Activated CD8-positive, alpha-beta memory T cell treated with anti-CD3 and anti-CD28 coated beads, Interleukin-2, amount 10 ng/mL, durations not matched to agents 7 days and 5 days (primary cell): ENCODE data around the gene BNIP3. TPM values are rescaled to one million over a fixed set of nuclear protein-coding genes. Genes with fewer than 3 reads are reported as not detected.

ENCODE experiments used
- ATAC-seq: fragments of 150-1000 bp; cut with Tn5 transposase; one replicate; pipeline ENCODE4 v1.10.0; 2021; ENCODE audit warnings: moderate library complexity
- CTCF ChIA-PET: fragments of 350-600 bp; sonication (Branson Sonifier 250); formaldehyde crosslinking; loops from one replicate; lab custom pipeline; 2021; ENCODE audit warnings: antibody characterized with exemption; lab: Charles Lee
- DNase-seq: peaks from one replicate; pipeline ENCODE4 v3.0.0-alpha.2; 2020
- H3K27ac Mint-ChIP-seq: one replicate; pipeline ENCODE4 v1.8.0; 2021; ENCODE audit warnings: mild to moderate bottlenecking, mixed read lengths
- H3K27me3 Mint-ChIP-seq: one replicate; pipeline ENCODE4 v1.8.0; 2021; ENCODE audit warnings: mixed read lengths
- H3K36me3 Mint-ChIP-seq: one replicate; pipeline ENCODE4 v1.8.0; 2021; ENCODE audit warnings: mild to moderate bottlenecking, mixed read lengths
- H3K4me1 Mint-ChIP-seq: one replicate; pipeline ENCODE4 v1.8.0; 2021; ENCODE audit warnings: mixed read lengths
- H3K4me3 Mint-ChIP-seq: one replicate; pipeline ENCODE4 v1.8.0; 2021; ENCODE audit warnings: mild to moderate bottlenecking, moderate library complexity, mixed read lengths
- H3K9me3 Mint-ChIP-seq: one replicate; pipeline ENCODE4 v1.8.0; 2022; ENCODE audit warnings: low read depth, mixed read lengths
- total RNA-seq, 2 experiments: library from RNA; stranded (reverse); gene quantifications; one replicate each; pipeline ENCODE4 v1.2.3, GENCODE V29; 2021

Gene BNIP3
- total RNA-seq, 2 experiments from 2014 or later, result 21.9 to 39.2 TPM

DNA sequence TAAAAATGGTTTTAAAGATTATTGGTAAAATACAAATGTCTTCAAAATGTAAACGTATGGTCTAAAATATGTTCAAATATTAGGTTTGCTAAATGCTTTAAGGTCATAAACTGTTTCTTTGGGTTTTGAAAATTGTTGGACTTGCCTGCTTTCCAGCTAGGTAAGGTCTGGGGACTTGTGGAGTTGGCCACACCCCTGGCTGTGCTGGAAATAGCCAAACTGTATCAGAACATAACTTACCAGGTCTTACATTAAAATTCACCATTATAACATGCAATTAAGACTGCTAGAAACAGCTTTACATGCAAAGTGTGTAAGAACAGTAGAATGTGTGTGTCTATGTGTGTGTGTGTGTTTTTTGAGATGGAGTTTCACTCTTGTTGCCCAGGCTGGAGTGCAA is 29.7 kb upstream of the BNIP3 start:
- CTCF ChIA-PET, result interaction anchor here (2.0 kb wide), 1 partner anchor 12 kb away, joined by 11 read pairs; no protein-coding TSS in a partner anchor
- no peak for ATAC-seq
- Mint-ChIP-seq H3K27me3 (peaks cover 30% of the 10 kb centered on the region), H3K4me1 (no peaks in the 10 kb centered on the region), H3K9me3 (no peaks in the 10 kb centered on the region), H3K36me3 (no peaks in the 10 kb centered on the region), H3K27ac (no peak overlapping the region), H3K4me3 (no peak overlapping the region)
- DNase-seq, result no peak

DNA sequence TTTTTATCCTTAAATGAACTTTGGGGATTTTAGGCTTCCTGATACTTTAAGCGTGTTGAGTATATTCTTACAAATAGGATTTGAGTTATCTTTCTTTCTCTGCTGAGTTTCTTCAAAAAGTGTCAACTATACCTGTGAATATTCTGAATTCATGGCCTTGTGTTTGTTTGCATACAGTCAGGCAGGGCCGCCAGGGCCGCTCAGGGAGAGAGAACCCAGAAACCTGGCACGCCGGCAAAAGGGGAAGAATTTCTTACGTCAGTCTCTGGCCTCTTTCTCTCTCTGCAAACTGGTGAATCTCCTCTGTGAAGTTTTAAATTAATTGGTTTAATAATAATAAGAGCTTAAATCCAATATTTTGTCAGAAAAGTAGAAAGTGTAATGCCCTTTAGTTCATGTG is 29.3 kb upstream of the BNIP3 start:
- Mint-ChIP-seq H3K27me3 (peaks cover 30% of the 10 kb centered on the region), H3K4me1 (no peaks in the 10 kb centered on the region), H3K9me3 (no peaks in the 10 kb centered on the region), H3K27ac (no peak overlapping the region), H3K4me3 (no peak overlapping the region), H3K36me3 (no peaks in the 10 kb centered on the region)
- CTCF ChIA-PET, result interaction anchor here (2.0 kb wide), 1 partner anchor 12 kb away, joined by 11 read pairs; no protein-coding TSS in a partner anchor
- no peak for DNase-seq
- no peak for ATAC-seq

DNA sequence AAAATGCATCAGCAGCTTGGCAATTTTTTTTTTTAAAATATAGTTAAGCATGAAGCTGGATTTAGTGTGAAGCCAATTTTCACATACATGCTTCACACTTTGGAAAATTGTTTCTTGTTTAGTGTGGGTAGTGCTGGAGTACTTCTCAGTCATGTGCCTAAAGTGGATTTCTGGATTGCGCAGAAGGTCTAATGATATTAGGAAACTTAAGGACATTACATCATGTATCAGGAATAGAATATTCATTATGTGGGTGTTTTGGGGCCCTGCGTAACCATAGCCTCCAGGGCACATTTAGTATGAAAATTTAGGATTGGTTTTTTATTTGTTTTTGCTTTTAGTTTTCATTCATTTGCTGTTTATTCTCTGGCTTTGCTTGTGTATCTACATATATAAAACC is 28.8 kb upstream of the BNIP3 start:
- DNase-seq, result no peak
- no peaks in the 10 kb centered on the region for H3K4me1 Mint-ChIP-seq
- H3K36me3 Mint-ChIP-seq, result no peaks in the 10 kb centered on the region
- no peak overlapping the region for H3K27ac Mint-ChIP-seq
- CTCF ChIA-PET, result interaction anchor here (2.0 kb wide), 1 partner anchor 13 kb away, joined by 11 read pairs; no protein-coding TSS in a partner anchor
- peaks cover 30% of the 10 kb centered on the region for H3K27me3 Mint-ChIP-seq
- no peaks in the 10 kb centered on the region for H3K9me3 Mint-ChIP-seq
- no peak for ATAC-seq
- no peak overlapping the region for H3K4me3 Mint-ChIP-seq

DNA sequence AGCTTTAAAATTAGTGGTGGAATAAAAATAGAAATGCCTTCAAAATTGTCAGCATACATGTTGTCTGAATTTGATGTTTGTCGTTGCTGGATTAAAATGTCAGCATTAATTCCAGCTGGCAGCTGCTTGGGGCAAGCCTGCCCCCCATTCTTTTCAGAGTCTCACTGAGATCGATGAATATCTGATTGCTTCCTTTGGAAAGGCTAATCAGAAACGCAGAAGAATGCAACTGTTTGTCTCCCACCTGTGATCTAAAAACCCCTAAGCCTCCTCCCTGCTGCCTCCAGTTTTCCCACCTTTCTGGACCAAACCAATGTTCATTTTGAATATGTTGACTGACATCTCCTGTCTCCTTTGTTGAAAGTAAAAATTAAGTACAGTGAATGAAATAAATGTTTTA is 27.9 kb upstream of the BNIP3 start:
- ATAC-seq, result no peak
- Mint-ChIP-seq H3K9me3 (no peaks in the 10 kb centered on the region), H3K36me3 (peaks cover 2% of the 10 kb centered on the region), H3K27me3 (peaks cover 30% of the 10 kb centered on the region), H3K4me3 (no peak overlapping the region), H3K4me1 (peaks cover 2% of the 10 kb centered on the region), H3K27ac (no peak overlapping the region)
- DNase-seq, result no peak
- CTCF ChIA-PET, result interaction anchor here (0.9 to 1.2 kb wide), 2 partner anchors 13 to 124 kb away, joined by 3 to 5 read pairs; no protein-coding TSS in a partner anchor

DNA sequence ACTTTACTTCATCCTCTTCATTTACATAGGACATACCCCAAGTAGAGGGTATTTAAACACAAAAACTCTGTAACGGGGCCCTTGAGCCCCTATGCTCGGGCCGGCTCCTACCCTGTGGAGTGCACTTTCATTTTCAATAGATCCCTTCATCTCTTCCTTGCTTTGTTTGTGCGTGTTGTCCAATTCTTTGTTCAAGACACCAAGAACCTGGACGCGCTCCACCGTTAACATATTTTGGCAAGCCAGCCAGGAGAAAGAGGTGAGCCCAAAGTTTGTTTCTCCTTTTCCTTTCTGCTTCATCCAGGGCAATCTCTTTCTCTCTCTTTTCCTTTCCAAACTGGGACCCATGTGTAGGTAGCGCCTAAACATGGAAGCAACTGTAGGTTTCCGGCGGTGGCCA is 26.0 kb upstream of the BNIP3 start:
- Mint-ChIP-seq H3K27me3 (peaks cover 24% of the 10 kb centered on the region), H3K36me3 (peaks cover 2% of the 10 kb centered on the region), H3K4me1 (peaks cover 2% of the 10 kb centered on the region), H3K4me3 (no peak overlapping the region), H3K27ac (no peak overlapping the region), H3K9me3 (no peaks in the 10 kb centered on the region)
- no peak for DNase-seq
- ATAC-seq, result no peak
- CTCF ChIA-PET, result interaction anchor here (1.1 kb wide), 1 partner anchor 15 kb away, joined by 4 read pairs; no protein-coding TSS in a partner anchor

DNA sequence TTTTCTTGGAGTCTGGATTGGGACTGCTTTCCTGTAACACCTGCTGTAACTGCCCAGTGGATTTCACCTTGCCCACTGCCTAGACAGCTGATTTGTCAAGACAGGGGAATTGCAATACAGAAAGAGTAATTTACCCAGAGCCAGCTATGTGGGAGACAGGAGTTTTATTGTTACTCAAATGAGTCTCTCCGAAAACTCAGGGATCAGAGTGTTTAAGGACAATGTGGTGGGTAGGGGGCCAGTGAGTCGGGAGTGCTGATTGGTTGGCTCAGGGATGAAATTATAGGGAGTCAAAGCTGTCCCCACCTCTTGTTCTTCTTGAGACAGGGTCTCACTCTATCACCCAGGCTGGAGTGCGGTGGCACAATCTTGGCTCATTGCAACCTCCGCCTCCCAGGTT is 25.2 kb upstream of the BNIP3 start:
- no peak for ATAC-seq
- H3K27ac Mint-ChIP-seq, result no peak overlapping the region

DNA sequence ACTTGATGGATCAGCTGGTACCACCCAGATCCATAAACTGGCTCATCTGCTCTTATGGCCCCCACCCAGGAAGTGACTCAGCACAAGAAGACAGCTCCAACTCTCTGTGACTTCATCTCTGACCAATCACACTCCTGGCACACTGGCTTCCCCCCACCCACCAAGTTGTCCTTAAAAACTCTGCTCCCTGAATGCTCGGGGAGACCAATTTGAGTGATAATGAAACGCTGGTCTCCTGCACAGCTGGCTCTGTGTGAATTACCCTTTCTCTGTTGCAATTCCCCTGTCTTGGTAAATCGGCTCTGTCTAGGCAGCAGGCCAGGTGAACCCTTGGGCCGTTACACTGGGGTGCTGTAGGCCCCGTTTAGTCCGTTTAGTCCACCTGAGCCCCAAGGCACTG is 23.4 kb upstream of the BNIP3 start:
- ATAC-seq (no peak), DNase-seq (no peak)

More for the DNA sequence above, 25.2 kb upstream of the BNIP3 start:
- CTCF ChIA-PET, result interaction anchor here (1.1 kb wide), 1 partner anchor 16 kb away, joined by 4 read pairs; no protein-coding TSS in a partner anchor
- no peaks in the 10 kb centered on the region for H3K9me3 Mint-ChIP-seq
- peaks cover 2% of the 10 kb centered on the region for H3K36me3 Mint-ChIP-seq
- peaks cover 2% of the 10 kb centered on the region for H3K4me1 Mint-ChIP-seq
- no peak for DNase-seq
- H3K27me3 Mint-ChIP-seq, result peaks cover 27% of the 10 kb centered on the region
- H3K4me3 Mint-ChIP-seq, result no peak overlapping the region

DNA sequence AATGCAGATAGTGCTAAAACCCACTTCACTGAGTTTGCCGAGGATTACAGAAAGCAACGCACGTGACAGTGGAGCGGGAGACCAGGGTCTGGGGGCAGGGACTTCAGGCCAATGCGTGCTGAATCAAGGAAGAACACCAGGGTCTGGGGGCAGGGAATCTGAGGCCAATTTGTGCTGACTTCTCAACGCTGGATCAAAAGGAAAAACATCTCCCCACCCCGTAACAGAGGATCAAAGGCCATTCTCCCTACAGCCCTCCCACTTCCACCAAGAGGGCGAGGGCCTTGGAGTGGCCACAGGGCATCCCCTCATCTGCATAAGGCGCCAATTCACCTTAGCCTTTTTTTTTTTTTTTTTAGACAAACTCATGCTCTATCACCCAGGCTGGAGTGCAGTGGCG is 22.3 kb upstream of the BNIP3 start:
- no peak for ATAC-seq
- H3K9me3 Mint-ChIP-seq, result no peaks in the 10 kb centered on the region
- H3K4me1 Mint-ChIP-seq, result peaks cover 6% of the 10 kb centered on the region
- CTCF ChIA-PET, result no interaction called here
- H3K27ac Mint-ChIP-seq, result no peak overlapping the region
- H3K27me3 Mint-ChIP-seq, result peaks cover 12% of the 10 kb centered on the region
- no peak for DNase-seq
- H3K36me3 Mint-ChIP-seq, result peaks cover 2% of the 10 kb centered on the region
- H3K4me3 Mint-ChIP-seq, result no peak overlapping the region

More for the DNA sequence above, 23.4 kb upstream of the BNIP3 start:
- no peaks in the 10 kb centered on the region for H3K9me3 Mint-ChIP-seq
- CTCF ChIA-PET, result no interaction called here
- no peak overlapping the region for H3K4me3 Mint-ChIP-seq
- peaks cover 21% of the 10 kb centered on the region for H3K27me3 Mint-ChIP-seq
- H3K27ac Mint-ChIP-seq, result no peak overlapping the region
- peaks cover 2% of the 10 kb centered on the region for H3K36me3 Mint-ChIP-seq
- H3K4me1 Mint-ChIP-seq, result peaks cover 6% of the 10 kb centered on the region

DNA sequence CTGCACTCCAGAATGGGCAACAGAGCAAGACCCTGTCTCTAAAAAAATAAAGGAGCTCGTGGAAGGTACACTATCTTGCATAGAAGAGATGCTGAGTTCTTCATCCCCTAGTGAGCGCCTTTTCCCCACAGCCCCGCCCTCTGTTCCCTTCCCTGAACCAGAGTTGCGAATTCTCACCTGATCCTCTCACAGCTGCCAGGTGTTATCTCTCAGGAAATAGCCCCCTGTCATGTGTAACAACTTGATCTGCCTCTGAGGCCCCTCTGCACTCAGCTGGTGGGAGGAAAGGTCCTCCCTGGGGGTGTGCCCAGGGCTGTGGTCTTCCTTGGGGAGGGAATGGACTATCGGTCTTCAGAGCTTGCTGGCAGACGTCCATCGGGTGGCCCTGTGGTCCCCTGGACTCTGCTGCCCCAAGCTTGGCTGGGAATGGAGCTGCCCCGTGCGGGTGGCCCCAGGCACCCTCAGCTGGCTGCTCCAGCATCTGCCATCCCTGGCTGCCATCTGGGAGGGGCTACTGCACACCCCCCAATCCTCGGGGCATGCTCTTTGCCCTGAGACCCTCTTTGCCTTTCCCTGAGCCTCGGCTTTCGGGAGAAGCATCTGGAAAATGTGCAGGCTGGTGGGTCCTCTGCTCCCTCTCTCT is 21.7 kb upstream of the BNIP3 start:
- ATAC-seq (no peak), DNase-seq (no peak)
- CTCF ChIA-PET, result no interaction called here
- peaks cover 6% of the 10 kb centered on the region for H3K4me1 Mint-ChIP-seq
- no peak overlapping the region for H3K4me3 Mint-ChIP-seq
- H3K9me3 Mint-ChIP-seq, result no peaks in the 10 kb centered on the region
- H3K36me3 Mint-ChIP-seq, result peaks cover 2% of the 10 kb centered on the region
- H3K27ac Mint-ChIP-seq, result no peak overlapping the region
- peaks cover 6% of the 10 kb centered on the region for H3K27me3 Mint-ChIP-seq

DNA sequence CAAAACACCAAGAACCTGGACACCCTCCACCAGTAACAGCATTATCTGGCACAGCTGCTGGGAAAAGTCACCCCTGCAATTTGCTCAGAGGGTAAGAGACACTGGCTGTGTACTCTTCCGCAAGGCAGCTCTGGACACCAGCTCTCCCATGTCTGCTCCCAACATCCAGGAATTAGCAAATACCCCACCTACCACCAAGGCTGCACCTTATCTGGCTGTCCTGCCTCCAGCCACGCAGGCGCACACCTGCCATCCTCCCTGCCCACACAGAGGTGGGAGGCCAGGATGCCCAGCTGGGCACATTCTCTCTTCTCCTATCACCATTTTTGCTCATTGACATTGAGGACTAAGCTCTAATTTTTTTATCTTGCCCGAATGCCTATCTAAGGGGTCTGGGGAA is 20.3 kb upstream of the BNIP3 start:
- no peak for DNase-seq
- no peak overlapping the region for H3K4me3 Mint-ChIP-seq
- CTCF ChIA-PET, result no interaction called here
- peaks cover 6% of the 10 kb centered on the region for H3K4me1 Mint-ChIP-seq
- H3K36me3 Mint-ChIP-seq, result peaks cover 2% of the 10 kb centered on the region
- no peaks in the 10 kb centered on the region for H3K9me3 Mint-ChIP-seq
- H3K27ac Mint-ChIP-seq, result no peak overlapping the region
- peaks cover 6% of the 10 kb centered on the region for H3K27me3 Mint-ChIP-seq
- ATAC-seq, result no peak

DNA sequence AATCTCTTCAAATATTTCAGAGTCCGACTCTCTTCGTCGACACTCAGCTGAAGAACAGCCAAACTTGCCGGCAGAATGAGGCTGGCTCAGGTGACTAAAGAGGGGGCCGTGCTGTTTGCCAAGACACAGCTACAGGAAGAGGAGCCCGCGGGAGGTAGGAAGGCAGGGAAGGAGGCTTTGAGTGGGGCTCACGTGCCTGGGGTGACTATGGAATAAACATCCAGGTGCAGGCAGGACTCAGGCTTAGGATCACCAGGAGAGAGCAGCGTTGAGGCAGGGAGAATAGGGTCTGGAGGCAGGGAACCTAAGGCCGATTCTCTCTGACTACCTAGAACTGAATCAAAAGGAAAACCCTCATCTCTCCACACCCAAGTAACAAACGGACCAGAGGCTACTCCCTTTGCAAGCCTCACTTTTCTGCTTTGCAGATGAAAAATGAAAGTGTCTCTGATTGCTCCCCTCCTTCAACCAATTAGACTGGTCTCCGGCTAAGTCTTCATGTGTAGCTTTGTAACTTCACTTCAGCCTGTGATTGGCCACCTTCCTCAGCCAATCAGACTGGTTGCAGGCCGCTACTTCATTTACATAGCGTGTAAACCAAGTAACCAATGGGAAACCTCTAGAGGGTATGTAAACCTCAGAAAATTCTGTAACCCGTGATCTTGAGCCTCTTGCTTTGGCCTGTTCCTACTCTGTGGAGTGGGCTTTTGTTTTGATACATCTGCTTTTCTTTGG is 19.7 kb upstream of the BNIP3 start:
- no peaks in the 10 kb centered on the region for H3K9me3 Mint-ChIP-seq
- H3K27me3 Mint-ChIP-seq, result peaks cover 6% of the 10 kb centered on the region
- CTCF ChIA-PET, result no interaction called here
- DNase-seq, result no peak
- H3K4me1 Mint-ChIP-seq, result peaks cover 6% of the 10 kb centered on the region
- H3K4me3 Mint-ChIP-seq, result no peak overlapping the region
- H3K27ac Mint-ChIP-seq, result no peak overlapping the region
- ATAC-seq, result peak; percentile 58
- peaks cover 2% of the 10 kb centered on the region for H3K36me3 Mint-ChIP-seq

DNA sequence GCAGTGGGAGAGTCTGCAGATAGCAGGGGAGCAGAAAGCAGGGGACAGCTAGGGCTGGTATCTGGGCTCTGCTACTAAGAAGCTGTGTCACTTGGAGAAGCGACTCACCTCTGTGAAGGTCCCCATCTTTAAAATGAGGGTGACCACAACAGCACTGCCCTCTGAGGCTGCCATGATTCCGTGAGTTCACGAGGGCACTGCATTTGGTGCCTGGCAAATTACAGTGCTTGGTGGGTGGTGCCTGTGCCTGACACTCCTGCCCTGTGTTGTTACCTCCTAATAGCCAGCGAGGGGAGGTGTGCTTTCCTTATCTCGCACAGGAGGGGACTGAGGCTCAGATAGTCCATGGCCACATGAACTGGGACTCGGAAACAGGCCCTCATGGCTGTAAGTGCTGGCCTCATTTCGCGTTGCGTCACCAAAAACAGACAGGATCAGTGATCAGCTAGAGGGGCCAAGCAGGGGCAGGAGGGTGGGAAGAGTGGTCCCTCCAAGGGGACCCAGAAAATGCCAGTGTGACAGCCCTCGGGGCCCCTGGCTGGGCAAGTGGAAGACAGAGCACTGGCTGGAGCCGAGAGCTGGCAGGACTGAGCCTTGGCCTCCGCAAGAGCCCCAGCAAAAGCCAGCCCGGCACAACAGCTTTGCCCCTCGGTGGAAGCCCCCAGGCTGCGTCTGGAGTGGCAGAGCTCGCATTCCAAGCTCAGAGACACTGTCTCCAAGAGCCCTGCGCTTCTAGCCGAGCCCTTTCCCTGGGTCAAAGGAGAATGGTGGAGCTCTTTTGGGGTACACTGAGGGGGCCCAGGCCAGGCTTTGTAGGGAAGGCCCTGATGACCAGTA is 17.3 kb upstream of the BNIP3 start:
- DNase-seq (no peak), ATAC-seq (no peak)
- Mint-ChIP-seq H3K27me3 (peaks cover 6% of the 10 kb centered on the region), H3K9me3 (no peaks in the 10 kb centered on the region), H3K4me1 (peaks cover 4% of the 10 kb centered on the region), H3K27ac (no peak overlapping the region), H3K4me3 (no peak overlapping the region), H3K36me3 (no peaks in the 10 kb centered on the region)
- CTCF ChIA-PET, result interaction anchor here (0.9 kb wide), 2 partner anchors 24 to 113 kb away, joined by 3 read pairs; no protein-coding TSS in a partner anchor
